Ramos (cell line): ENCODE results near the gene RNF10.
"Not testable (repeated sequence)": the region's sequence is repeated elsewhere in the genome, so short reads cannot be mapped to it uniquely, and the experiment has no call there.

Experiments
- in situ Hi-C: fragments of 300-500 bp; cut with MboI; formaldehyde crosslinking; loops from one replicate; pipeline ENCODE4 v1.14.3; 2022; ENCODE audit warnings: low sequenced_read_pairs; ENCODE audit not compliant: unreplicated experiment

RNF10 gene

GRCh38 chr12:120522568-120522967 lies 11.6 kb upstream of the RNF10 start:
- in situ Hi-C loops = no loop called here

- in situ Hi-C loops = no loop called here
Observed at GRCh38 chr12:120528861-120529525, 5.2 kb upstream of the RNF10 start, which contains the start of gene COQ5. Gene COQ5 (minus strand): TSS chr12:120529158. CDS start chr12:120529141, 17 bp downstream.

GRCh38 chr12:120529641-120530417 lies 4.3 kb upstream of the RNF10 start:
- in situ Hi-C loops = no loop called here

- in situ Hi-C loops = not testable (repeated sequence)
Observed at GRCh38 chr12:120530418-120530761, 3.8 kb upstream of the RNF10 start.

GRCh38 chr12:120532701-120533238 lies 1.4 kb upstream of the RNF10 start:
- in situ Hi-C loops = no loop called here

GRCh38 chr12:120534703-120535655 lies 823 bp downstream of the RNF10 start:
- in situ Hi-C loops = no loop called here

- in situ Hi-C loops = no loop called here
Observed at GRCh38 chr12:120536064-120536791, 2.1 kb downstream of the RNF10 start.

GRCh38 chr12:120537856-120538220 lies 3.7 kb downstream of the RNF10 start:
- in situ Hi-C loops = no loop called here

- in situ Hi-C loops = no loop called here
Observed at GRCh38 chr12:120538281-120539156, 4.4 kb downstream of the RNF10 start.

- in situ Hi-C loops = no loop called here
Observed at GRCh38 chr12:120539303-120539702, 5.1 kb downstream of the RNF10 start.

- in situ Hi-C loops = no loop called here
Observed at GRCh38 chr12:120540445-120540844, 6.3 kb downstream of the RNF10 start.

GRCh38 chr12:120542166-120542565 lies 8.0 kb downstream of the RNF10 start:
- in situ Hi-C loops = no loop called here

GRCh38 chr12:120544691-120545090 lies 10.5 kb downstream of the RNF10 start:
- in situ Hi-C loops = no loop called here

- in situ Hi-C loops = no loop called here
Observed at GRCh38 chr12:120546050-120546386, 11.9 kb downstream of the RNF10 start.

- in situ Hi-C loops = no loop called here
Observed at GRCh38 chr12:120554678-120555077, 20.5 kb downstream of the RNF10 start.

GRCh38 chr12:120557589-120557988 lies 23.4 kb downstream of the RNF10 start:
- in situ Hi-C loops = no loop called here

- in situ Hi-C loops = no loop called here
Observed at GRCh38 chr12:120562906-120563305, 28.8 kb downstream of the RNF10 start.

GRCh38 chr12:120563495-120563894 lies 29.3 kb downstream of the RNF10 start:
- in situ Hi-C loops = no loop called here

- in situ Hi-C loops = no loop called here
Observed at GRCh38 chr12:120571299-120571698, 37.1 kb downstream of the RNF10 start.
